HepG2 (cell line): ENCODE results near the gene TMEM129. TPM values are rescaled to one million over a fixed set of nuclear protein-coding genes. Genes with fewer than 3 reads are reported as not detected.

ENCODE experiments used
- AHR ChIP-seq: IDR thresholded peaks from 2 replicates; pipeline ENCODE4 v1.6.1; 2018; ENCODE audit warnings: missing genetic modification reagents, missing compliant biosample characterization
- CREBL2 ChIP-seq: sonication (generic); formaldehyde crosslinking; IDR thresholded peaks from 2 replicates; pipeline ENCODE4 v1.8.1; 2023; ENCODE audit warnings: missing genetic modification reagents, mild to moderate bottlenecking, borderline replicate concordance
- CREM ChIP-seq, 2 experiments: sonication (generic) in 1 of 2; formaldehyde crosslinking in 1 of 2; IDR thresholded peaks; 2 replicates each; pipeline versions ENCODE4 v1.4.0 to v1.6.1; 2016 to 2020; ENCODE audit warnings: antibody characterized with exemption in 1 of 2, mild to moderate bottlenecking in 1 of 2, missing genetic modification reagents in 1 of 2
- HCFC1 ChIP-seq: fragments of 150-350 bp; IDR thresholded peaks from 2 replicates; pipeline ENCODE4 v1.6.1; 2014; ENCODE audit warnings: low read depth, low read length
- HOXA3 ChIP-seq: sonication (generic); formaldehyde crosslinking; IDR thresholded peaks from 2 replicates; pipeline ENCODE4 v1.5.0; 2020; ENCODE audit warnings: missing genetic modification reagents
- KLF13 ChIP-seq: sonication (generic); formaldehyde crosslinking; IDR thresholded peaks from 2 replicates; pipeline ENCODE4 v1.4.0; 2020; ENCODE audit warnings: mild to moderate bottlenecking, missing genetic modification reagents
- MIER3 ChIP-seq: IDR thresholded peaks from 2 replicates; pipeline ENCODE4 v1.6.1; 2016; ENCODE audit warnings: missing compliant biosample characterization, borderline replicate concordance
- MLXIP ChIP-seq: sonication (generic); formaldehyde crosslinking; IDR thresholded peaks from 2 replicates; pipeline ENCODE4 v1.9.0; 2021; ENCODE audit warnings: missing genetic modification reagents, borderline replicate concordance
- NR2F6 ChIP-seq, 2 experiments: IDR thresholded peaks; 2 replicates each; pipeline ENCODE4 v1.6.1; 2016; ENCODE audit warnings: antibody characterized with exemption in 1 of 2, mild to moderate bottlenecking in 1 of 2
- SMARCE1 ChIP-seq: fragments of 450-650 bp; IDR thresholded peaks from 2 replicates; pipeline ENCODE4 v1.6.1; 2017; ENCODE audit warnings: borderline replicate concordance
- SP140L ChIP-seq: sonication (generic); formaldehyde crosslinking; IDR thresholded peaks from 2 replicates; pipeline ENCODE4 v1.4.0; 2020; ENCODE audit warnings: missing genetic modification reagents, borderline replicate concordance
- TBL1XR1 ChIP-seq: fragments of 150-350 bp; IDR thresholded peaks from 2 replicates; pipeline ENCODE4 v1.6.1; 2014; ENCODE audit warnings: borderline replicate concordance, low read length; ENCODE audit not compliant: partially characterized antibody
- TBX3 ChIP-seq: fragments of 450-650 bp; IDR thresholded peaks from 2 replicates; pipeline ENCODE4 v1.6.1; 2017; ENCODE audit warnings: antibody characterized with exemption, mild to moderate bottlenecking, inconsistent platforms, borderline replicate concordance
- ZBTB3 ChIP-seq: sonication (generic); formaldehyde crosslinking; IDR thresholded peaks from 2 replicates; pipeline ENCODE4 v1.4.0; 2020; ENCODE audit warnings: low read depth, mild to moderate bottlenecking, moderate library complexity, missing genetic modification reagents, borderline replicate concordance
- ZFX ChIP-seq: sonication (generic); formaldehyde crosslinking; IDR thresholded peaks from 2 replicates; pipeline ENCODE4 v1.4.0; 2020; ENCODE audit warnings: mild to moderate bottlenecking, low read depth, missing genetic modification reagents, moderate library complexity
- ZFY ChIP-seq: sonication (generic); formaldehyde crosslinking; IDR thresholded peaks from 2 replicates; pipeline ENCODE4 v1.4.0; 2020; ENCODE audit warnings: missing genetic modification reagents
- ZNF513 ChIP-seq: sonication (generic); formaldehyde crosslinking; conservative IDR thresholded peaks from 2 replicates; pipeline ENCODE4 v1.5.0; 2020; ENCODE audit warnings: missing genetic modification reagents
- ZNF552 ChIP-seq: sonication (generic); formaldehyde crosslinking; IDR thresholded peaks from 2 replicates; pipeline ENCODE4 v1.9.0; 2022; ENCODE audit warnings: missing genetic modification reagents, mild to moderate bottlenecking, borderline replicate concordance
- ZNF558 ChIP-seq: sonication (generic); formaldehyde crosslinking; IDR thresholded peaks from 2 replicates; pipeline ENCODE4 v1.9.0; 2022; ENCODE audit warnings: mild to moderate bottlenecking, missing genetic modification reagents, borderline replicate concordance
- ZNF619 ChIP-seq: sonication (generic); formaldehyde crosslinking; IDR thresholded peaks from 2 replicates; pipeline ENCODE4 v1.4.0; 2020; ENCODE audit warnings: mild to moderate bottlenecking, missing genetic modification reagents
- ZNF710 ChIP-seq: sonication (generic); formaldehyde crosslinking; IDR thresholded peaks from 2 replicates; pipeline ENCODE4 v1.5.0; 2020; ENCODE audit warnings: mild to moderate bottlenecking, missing genetic modification reagents, borderline replicate concordance
- ZNF75D ChIP-seq: sonication (generic); formaldehyde crosslinking; IDR thresholded peaks from 2 replicates; pipeline ENCODE4 v1.8.1; 2023; ENCODE audit warnings: missing genetic modification reagents, mild to moderate bottlenecking, borderline replicate concordance
- ZNF772 ChIP-seq: sonication (generic); formaldehyde crosslinking; IDR thresholded peaks from 2 replicates; pipeline ENCODE4 v1.5.0; 2020; ENCODE audit warnings: mild to moderate bottlenecking, missing genetic modification reagents
- polyA plus RNA-seq, 8 experiments: library from polyadenylated mRNA; depleted of rRNA in 3 of 8; stranded (reverse) in 7 of 8; unstranded in 1 of 8; fragments of >200 nt; fragmentation: Illumina TruSeq in 4 of 8; extraction: Trizol in 4 of 8; gene quantifications; 2 replicates each; pipeline versions ENCODE4 v1.2.1 to v1.2.3, GENCODE V29; 2011 to 2016; ENCODE audit warnings: low read depth in 4 of 8, missing spikeins in 1 of 8, mixed read lengths in 1 of 8; ENCODE audit not compliant: insufficient read depth in 1 of 8
- total RNA-seq, 5 experiments: library from RNA; depleted of rRNA; stranded (reverse); fragments of >200 nt; fragmentation: Illumina TruSeq; extraction: Trizol; gene quantifications; 2 replicates each; pipeline ENCODE4 v1.2.3, GENCODE V29; 2016; ENCODE audit warnings: low read depth in 1 of 5

TMEM129 gene
- total and polyA plus RNA-seq, 2 of the 13 experiments (the other 11 are each of a cell fraction or from before 2014, with no cell fraction given), result 19.0 to 25.8 TPM

- no peak for TF ChIP-seq TBL1XR1
- TF ChIP-seq ZBTB3 (CRISPR knock-in tag), result no peak
- TF ChIP-seq ZNF710 (CRISPR knock-in tag), result peak; percentile 70; the same call in 1 of the 2 replicates
- 0 out of 2 replicates have a peak, but pooled peaks have one; percentile 53 for TF ChIP-seq ZNF513 (CRISPR knock-in tag)
- no peak for TF ChIP-seq SMARCE1
- TF ChIP-seq ZNF772 (CRISPR knock-in tag), result no peak
- no peak for TF ChIP-seq HOXA3 (CRISPR knock-in tag)
- TF ChIP-seq CREM (IDR thresholded peaks at IDR 0.05), result no peak
- no peak for TF ChIP-seq CREM (CRISPR knock-in tag; IDR thresholded peaks at IDR 0.05)
- no peak for TF ChIP-seq CREBL2
- TF ChIP-seq MIER3 (CRISPR knock-in tag), result no peak
- peak; percentile 61; the same call in 1 of the 2 replicates for TF ChIP-seq ZFY (CRISPR knock-in tag)
- TF ChIP-seq MLXIP (CRISPR knock-in tag), result no peak
- TF ChIP-seq ZNF619 (CRISPR knock-in tag), result no peak
- peak; percentile 28; the same call in 1 of the 2 replicates for TF ChIP-seq NR2F6 (IDR thresholded peaks at IDR 0.05)
- no peak; the same call in 1 of the 2 replicates for TF ChIP-seq NR2F6 (CRISPR knock-in tag; IDR thresholded peaks at IDR 0.05)
- no peak for TF ChIP-seq ZNF75D
- no peak; the same call in 1 of the 2 replicates for TF ChIP-seq KLF13 (CRISPR knock-in tag)
- no peak for TF ChIP-seq SP140L (CRISPR knock-in tag)
- TF ChIP-seq ZFX, result peak; percentile 70
- TF ChIP-seq TBX3, result no peak
- no peak for TF ChIP-seq AHR (CRISPR knock-in tag)
- TF ChIP-seq HCFC1, result no peak
- no peak for TF ChIP-seq ZNF552 (CRISPR knock-in tag)
- TF ChIP-seq ZNF558, result 0 out of 2 replicates have a peak, but pooled peaks have one; percentile 58
Measured at GRCh38 chr4:1762264-1763010, 41.3 kb upstream of the TMEM129 start (continued).
